ENCODE data around the gene ANKRD39.

GRCh38 chr2:96863575-96864342 is 5.9 kb upstream of the ANKRD39 start:
- no peak for TF ChIP-seq CTCF (IDR thresholded peaks at IDR 0.05)
- no peak for TF ChIP-seq POLR2A (IDR thresholded peaks at IDR 0.05)

Data from adrenal gland (tissue), 5 donors.